Stimulated activated CD4-positive, alpha-beta T cell treated with anti-CD3 and anti-CD28 coated beads, Interleukin-2, amount 100 ng/mL, for 4 hours (primary cell): ENCODE results near the gene NAIF1.

ENCODE experiments used
- DNase-seq: peaks from one replicate; pipeline ENCODE4 v3.0.0-alpha.2; 2020; ENCODE audit warnings: low read depth

NAIF1 gene

GRCh38 chr9:128102861-128103588 lies 35.9 kb upstream of the NAIF1 start:
- DNase-seq: no peak

- no peak for DNase-seq
Measured at GRCh38 chr9:128102196-128102595, 35.1 kb upstream of the NAIF1 start.

GRCh38 chr9:128101690-128102089 lies 34.6 kb upstream of the NAIF1 start:
- no peak for DNase-seq

GRCh38 chr9:128101231-128101661 lies 34.1 kb upstream of the NAIF1 start:
- no peak for DNase-seq

GRCh38 chr9:128100581-128100980 lies 33.5 kb upstream of the NAIF1 start:
- DNase-seq: no peak

GRCh38 chr9:128099932-128100491 lies 32.9 kb upstream of the NAIF1 start:
- no peak for DNase-seq

GRCh38 chr9:128099231-128099931 lies 32.3 kb upstream of the NAIF1 start:
- DNase-seq: no peak

- peak; percentile 64 for DNase-seq
Measured at GRCh38 chr9:128098297-128099230, 31.4 kb upstream of the NAIF1 start.

GRCh38 chr9:128097543-128098296 lies 30.6 kb upstream of the NAIF1 start:
- no peak for DNase-seq

GRCh38 chr9:128096616-128097536 lies 29.8 kb upstream of the NAIF1 start:
- no peak for DNase-seq

GRCh38 chr9:128094950-128095544 lies 27.9 kb upstream of the NAIF1 start:
- DNase-seq: no peak

- DNase-seq: peak; percentile 72
Measured at GRCh38 chr9:128094166-128094949, 27.2 kb upstream of the NAIF1 start.

GRCh38 chr9:128093011-128093410 lies 25.9 kb upstream of the NAIF1 start:
- DNase-seq: no peak

- DNase-seq: no peak
Measured at GRCh38 chr9:128092199-128092977, 25.3 kb upstream of the NAIF1 start.

- DNase-seq: no peak
Measured at GRCh38 chr9:128091571-128091970, 24.5 kb upstream of the NAIF1 start.

- DNase-seq: no peak
Measured at GRCh38 chr9:128091144-128091543, 24.0 kb upstream of the NAIF1 start.

- DNase-seq: no peak
Measured at GRCh38 chr9:128089299-128089698, 22.2 kb upstream of the NAIF1 start.

- no peak for DNase-seq
Measured at GRCh38 chr9:128088253-128088945, 21.3 kb upstream of the NAIF1 start.
